Measurements from ENCODE around the gene GSAP.
A peak's percentile ranks its signal among the peaks of the same experiment; 100 is the strongest.

Gene GSAP

DNA sequence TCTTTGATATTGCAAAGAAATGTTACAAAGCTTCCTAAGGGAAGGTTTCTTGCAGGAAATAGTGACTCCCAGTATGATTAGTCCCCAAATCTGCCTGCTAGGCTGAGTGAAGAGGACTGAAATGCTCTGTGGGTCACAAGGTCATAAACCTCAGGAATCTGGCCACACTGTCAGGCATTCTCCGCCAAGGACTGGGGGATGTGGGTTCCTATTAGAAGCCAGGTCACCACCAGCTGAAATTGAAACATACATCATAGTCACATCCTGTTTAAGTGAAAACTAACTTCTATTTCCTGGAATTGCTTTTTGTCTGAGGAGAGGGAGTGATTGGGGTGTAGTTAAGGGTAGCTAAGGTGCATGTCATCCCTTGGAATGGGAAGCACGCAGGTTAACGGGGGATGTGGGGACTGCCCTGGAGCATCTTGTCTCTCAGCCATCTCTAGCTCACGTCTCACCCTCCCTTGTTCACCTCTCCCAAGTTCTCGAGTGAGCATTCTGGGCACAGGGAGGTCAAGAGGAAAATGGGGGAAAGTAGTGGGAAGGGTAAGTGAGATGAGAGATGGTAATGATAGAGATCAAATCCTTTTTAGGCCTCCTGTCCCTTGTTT is 12.0 kb upstream of the GSAP start:
- DNase-seq (ENCODE audit: low read depth): peak; percentile 60
- TF ChIP-seq, protein P1, sequence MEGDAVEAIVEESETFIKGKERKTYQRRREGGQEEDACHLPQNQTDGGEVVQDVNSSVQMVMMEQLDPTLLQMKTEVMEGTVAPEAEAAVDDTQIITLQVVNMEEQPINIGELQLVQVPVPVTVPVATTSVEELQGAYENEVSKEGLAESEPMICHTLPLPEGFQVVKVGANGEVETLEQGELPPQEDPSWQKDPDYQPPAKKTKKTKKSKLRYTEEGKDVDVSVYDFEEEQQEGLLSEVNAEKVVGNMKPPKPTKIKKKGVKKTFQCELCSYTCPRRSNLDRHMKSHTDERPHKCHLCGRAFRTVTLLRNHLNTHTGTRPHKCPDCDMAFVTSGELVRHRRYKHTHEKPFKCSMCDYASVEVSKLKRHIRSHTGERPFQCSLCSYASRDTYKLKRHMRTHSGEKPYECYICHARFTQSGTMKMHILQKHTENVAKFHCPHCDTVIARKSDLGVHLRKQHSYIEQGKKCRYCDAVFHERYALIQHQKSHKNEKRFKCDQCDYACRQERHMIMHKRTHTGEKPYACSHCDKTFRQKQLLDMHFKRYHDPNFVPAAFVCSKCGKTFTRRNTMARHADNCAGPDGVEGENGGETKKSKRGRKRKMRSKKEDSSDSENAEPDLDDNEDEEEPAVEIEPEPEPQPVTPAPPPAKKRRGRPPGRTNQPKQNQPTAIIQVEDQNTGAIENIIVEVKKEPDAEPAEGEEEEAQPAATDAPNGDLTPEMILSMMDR (IDR thresholded peaks at IDR 0.05; ENCODE audit: low read length, missing control alignments): no peak
- no peak overlapping the region for H3K4me3 ChIP-seq (replicated peaks; ENCODE audit: low read depth, low read length)

DNA sequence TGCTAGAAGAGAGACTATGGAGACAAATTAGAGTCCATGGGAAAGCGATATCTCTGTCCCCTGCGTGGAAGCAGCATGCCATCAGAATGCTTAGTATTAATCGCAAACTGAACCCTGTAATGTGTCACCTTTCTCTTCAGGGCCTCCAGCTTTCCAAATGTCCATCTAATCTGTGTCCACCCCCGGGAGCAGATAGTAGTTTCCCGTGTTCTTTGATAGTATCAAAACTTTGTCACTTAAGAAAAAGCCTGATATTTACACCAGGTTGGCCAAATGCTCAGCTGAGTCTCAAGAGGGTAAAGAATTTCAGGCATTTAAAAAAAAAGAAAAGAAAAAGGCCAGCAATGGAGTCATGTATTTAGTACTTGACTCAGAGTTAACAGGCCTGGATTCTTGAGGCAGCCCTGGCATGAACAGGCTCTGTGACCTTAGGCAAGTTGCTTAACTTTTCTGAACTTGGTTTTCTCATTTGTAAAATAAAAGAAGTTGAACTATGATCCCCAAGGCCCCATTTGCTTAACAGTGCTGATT is 10.4 kb upstream of the GSAP start:
- TF ChIP-seq, protein P1 (IDR thresholded peaks at IDR 0.05; ENCODE audit: low read length, missing control alignments): no peak
- DNase-seq (ENCODE audit: low read depth): peak; percentile 54
- peak overlapping the region; percentile 39 for H3K4me3 ChIP-seq (replicated peaks; ENCODE audit: low read depth, low read length)

DNA sequence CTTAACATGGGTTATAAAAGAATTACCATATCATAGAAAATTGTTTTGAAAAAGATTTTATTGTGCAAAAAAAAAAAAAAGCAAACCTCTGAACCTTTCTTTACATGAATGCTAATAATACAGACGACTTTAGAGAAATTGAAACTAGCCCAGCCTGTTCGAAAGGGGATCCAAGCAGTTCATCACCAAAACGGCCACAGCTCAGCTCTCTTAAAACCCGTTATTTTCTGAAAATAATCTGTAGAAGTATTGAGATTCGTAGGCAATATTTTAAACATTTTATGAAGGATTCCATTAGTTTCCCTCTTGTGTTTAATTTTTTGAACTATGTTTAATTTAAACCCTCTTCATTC is 9.9 kb upstream of the GSAP start:
- TF ChIP-seq, protein P1 (IDR thresholded peaks at IDR 0.05; ENCODE audit: low read length, missing control alignments): no peak
- H3K4me3 ChIP-seq (replicated peaks; ENCODE audit: low read depth, low read length): peak overlapping the region; percentile 39
- DNase-seq (ENCODE audit: low read depth): no peak

DNA sequence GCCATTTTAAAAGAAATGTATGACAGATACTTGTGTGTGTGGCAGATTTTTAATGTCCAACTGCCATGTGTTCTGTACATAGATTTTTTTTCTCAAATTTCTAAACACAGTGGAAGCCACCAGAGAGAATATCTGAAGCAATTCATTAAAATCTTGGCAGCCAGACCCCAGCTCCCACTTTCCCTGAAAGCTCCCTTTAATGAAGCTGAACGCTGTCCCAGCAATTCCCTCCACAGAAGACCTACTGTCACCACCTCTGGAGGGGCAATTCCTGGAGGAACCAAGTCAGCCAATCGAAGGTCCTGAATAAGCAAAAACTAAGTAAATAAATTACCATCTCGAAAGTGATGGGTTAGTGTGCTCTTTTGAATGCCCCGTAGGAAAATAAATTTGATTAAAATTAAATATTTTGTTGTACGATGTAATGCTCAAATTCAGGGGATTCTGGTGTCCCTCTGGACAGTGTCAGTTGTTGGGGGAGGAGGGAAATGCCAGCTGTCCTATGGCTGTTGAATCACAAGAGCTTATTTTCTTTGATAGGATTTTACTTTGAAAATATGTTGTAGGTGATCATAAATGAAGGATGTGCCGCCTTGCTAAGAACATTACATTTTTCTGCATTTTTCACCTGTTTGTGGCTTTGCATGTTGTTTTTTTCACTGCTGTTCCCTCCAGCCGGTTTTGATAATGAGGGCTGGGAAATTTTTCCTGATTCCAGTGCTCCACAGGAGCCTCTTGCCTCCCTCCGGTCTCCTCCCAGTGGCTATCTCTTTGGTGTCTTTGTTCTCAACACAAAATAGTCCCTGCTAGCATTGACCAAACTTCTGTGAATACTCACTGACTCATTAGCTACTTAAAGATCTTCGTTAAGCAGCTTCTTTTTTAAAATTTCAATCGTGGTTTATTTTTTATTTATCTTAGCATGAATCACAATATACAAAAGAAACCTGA is 9.2 kb upstream of the GSAP start:
- DNase-seq (ENCODE audit: low read depth): peak; percentile 56
- H3K4me3 ChIP-seq (replicated peaks; ENCODE audit: low read depth, low read length): peak overlapping the region; percentile 39
- TF ChIP-seq, protein P1 (IDR thresholded peaks at IDR 0.05; ENCODE audit: low read length, missing control alignments): no peak

DNA sequence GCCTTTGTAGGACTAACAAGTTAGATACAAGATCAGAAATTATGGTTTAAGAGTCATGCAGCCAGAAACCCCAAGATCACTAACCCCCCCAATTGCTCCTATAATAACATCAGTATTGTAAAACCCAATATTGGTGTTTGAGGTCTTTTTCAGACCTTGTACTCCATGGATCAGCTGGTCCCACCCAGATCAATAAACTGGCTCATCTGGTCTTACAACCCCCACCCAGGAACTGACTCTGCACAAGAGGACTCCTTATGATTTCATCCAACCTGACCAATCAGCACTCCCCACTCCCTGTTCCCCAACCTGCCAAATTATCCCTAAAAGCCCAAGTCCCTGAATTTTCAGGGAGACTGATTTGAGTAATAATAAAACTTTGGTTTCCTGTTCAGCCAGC is 6.4 kb upstream of the GSAP start:
- TF ChIP-seq, protein P1 (IDR thresholded peaks at IDR 0.05; ENCODE audit: low read length, missing control alignments): no peak
- no peak overlapping the region for H3K4me3 ChIP-seq (replicated peaks; ENCODE audit: low read depth, low read length)
- DNase-seq (ENCODE audit: low read depth): no peak

DNA sequence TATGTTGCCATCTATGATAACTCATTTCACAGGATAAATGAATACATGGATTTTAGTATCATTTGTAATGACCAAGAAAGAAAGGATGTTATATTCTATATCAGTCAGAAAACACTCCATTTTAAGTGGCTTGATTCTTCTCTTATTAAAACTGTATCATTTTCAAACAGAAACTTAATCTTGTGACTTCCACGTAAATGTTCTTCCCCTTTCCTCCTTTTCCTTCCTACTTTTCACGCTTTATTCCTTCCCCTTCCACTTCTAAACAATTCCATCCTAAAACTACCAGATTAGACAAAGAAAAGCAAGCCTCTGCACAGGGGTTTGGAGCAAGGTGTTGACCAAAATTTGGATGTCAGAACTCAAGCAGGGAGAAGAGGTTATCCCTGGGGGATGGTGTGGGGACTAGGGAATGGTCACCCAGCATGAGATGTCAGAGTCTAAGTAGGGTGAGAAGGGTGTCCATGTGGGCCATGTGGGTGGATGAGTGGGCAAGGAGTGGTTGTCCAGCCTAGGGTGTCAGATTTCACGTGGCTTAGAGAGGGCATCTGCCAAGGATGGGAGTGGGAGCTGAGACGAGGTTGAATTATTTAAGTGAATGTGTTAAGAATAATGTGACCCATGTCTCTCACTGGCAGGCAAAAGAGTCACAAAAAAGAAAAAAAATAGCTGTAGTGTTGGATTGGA is 5.0 kb upstream of the GSAP start:
- TF ChIP-seq, protein P1 (IDR thresholded peaks at IDR 0.05; ENCODE audit: low read length, missing control alignments): no peak
- H3K4me3 ChIP-seq (replicated peaks; ENCODE audit: low read depth, low read length): no peak overlapping the region
- DNase-seq (ENCODE audit: low read depth): no peak
